ENCODE measurements around the gene CMTR1. TPM values are rescaled to one million over a fixed set of nuclear protein-coding genes. Genes with fewer than 3 reads are reported as not detected.

CMTR1 gene
- total and polyA plus RNA-seq, 7 experiments from 2014 or later, result 21.1 to 89.4 (median 70.3) TPM

Other genes with a start within 250 kb of the CMTR1 start
- 10 to 100 TPM in 2 of 5 experiments, 1 to 10 TPM in 3; 8.3 to 23.5 (median 9.5) TPM for gene TBC1D22B, start 175.4 kb upstream of the CMTR1 start, total RNA-seq
- 10 to 100 TPM in 1 of 2 donors, 1 to 10 TPM in 1; 7.7 to 10.7 TPM for gene TBC1D22B, start 175.4 kb upstream of the CMTR1 start, polyA plus RNA-seq
- 1 to 10 TPM in 2 of 5 experiments, under 1 TPM in 1, not detected in 2; 0.78 to 2.8 (median 1.6) TPM for gene TMEM217, start 175.1 kb upstream of the CMTR1 start, total RNA-seq
- gene TMEM217, start 175.1 kb upstream of the CMTR1 start, polyA plus RNA-seq, result under 1 TPM; 0.28 to 0.34 TPM
- 10 to 100 TPM in 3 of 5 experiments, 1 to 10 TPM in 2; 7.1 to 26.0 (median 15.8) TPM for gene RNF8, start 79.2 kb upstream of the CMTR1 start, total RNA-seq
- 10 to 100 TPM; 12.6 to 16.8 TPM for gene RNF8, start 79.2 kb upstream of the CMTR1 start, polyA plus RNA-seq
- gene CCDC167, start 66.7 kb downstream of the CMTR1 start, total RNA-seq, result 10 to 100 TPM; 13.8 to 55.1 (median 18.0) TPM
- 10 to 100 TPM; 94.0 to 95.5 TPM for gene CCDC167, start 66.7 kb downstream of the CMTR1 start, polyA plus RNA-seq